SK-N-SH treated with all-trans-retinoic acid at 6 μM for 48 hours (cell line): ENCODE data around the gene WBP1L.

Experiments
- ATAC-seq: fragments of 200-7000 bp; cut with Tn5 transposase; 3 replicates; pipeline ENCODE4 v1.9.1; 2020; ENCODE audit warnings: mild to moderate bottlenecking, moderate library complexity
- ARNTL ChIP-seq: fragments of 450-650 bp; formaldehyde crosslinking; IDR thresholded peaks from 2 replicates; pipeline ENCODE4 v1.5.0; 2020; ENCODE audit warnings: low read depth, mild to moderate bottlenecking, moderate library complexity, borderline replicate concordance
- BACH2 ChIP-seq: fragments of 250-450 bp; sonication (Bioruptor Pico); IDR thresholded peaks from 2 replicates; pipeline ENCODE4 v1.9.0; 2021; ENCODE audit warnings: mild to moderate bottlenecking, borderline replicate concordance
- CREB5 ChIP-seq: fragments of 250-450 bp; sonication (Bioruptor Pico); IDR thresholded peaks from 2 replicates; pipeline ENCODE4 v1.5.1; 2020; ENCODE audit warnings: low read depth, mild to moderate bottlenecking, moderate library complexity
- CSDC2 ChIP-seq: fragments of 250-450 bp; sonication (Bioruptor Pico); IDR thresholded peaks from 2 replicates; pipeline ENCODE4 v1.5.0; 2020; ENCODE audit warnings: mild to moderate bottlenecking, moderate library complexity
- GLIS3 ChIP-seq: fragments of 250-450 bp; sonication (Bioruptor Pico); IDR thresholded peaks from 2 replicates; pipeline ENCODE4 v1.5.0; 2020; ENCODE audit warnings: mild to moderate bottlenecking, moderate library complexity
- OSR1 ChIP-seq: fragments of 250-450 bp; sonication (Bioruptor Pico); IDR thresholded peaks from 2 replicates; pipeline ENCODE4 v1.8.0; 2022; ENCODE audit warnings: moderate library complexity, mild to moderate bottlenecking, inconsistent platforms
- POU6F1 ChIP-seq: fragments of 250-450 bp; sonication (Bioruptor Pico); IDR thresholded peaks from 2 replicates; pipeline ENCODE4 v1.8.0; 2021; ENCODE audit warnings: low read depth, mild to moderate bottlenecking, moderate library complexity, borderline replicate concordance
- RARB ChIP-seq: fragments of 250-450 bp; sonication (Bioruptor Pico); IDR thresholded peaks from 2 replicates; pipeline ENCODE4 v1.8.0; 2021; ENCODE audit warnings: mild to moderate bottlenecking, moderate library complexity
- TCF4 ChIP-seq: fragments of 250-450 bp; sonication (Bioruptor Pico); IDR thresholded peaks from 2 replicates; pipeline ENCODE4 v1.8.0; 2021; ENCODE audit warnings: mild to moderate bottlenecking, moderate library complexity, borderline replicate concordance
- TOX ChIP-seq: fragments of 250-450 bp; sonication (Bioruptor Pico); IDR thresholded peaks from 2 replicates; pipeline ENCODE4 v1.8.0; 2021; ENCODE audit warnings: mild to moderate bottlenecking, moderate library complexity, borderline replicate concordance
- TSHZ2 ChIP-seq: fragments of 250-450 bp; sonication (Bioruptor Pico); IDR thresholded peaks from 2 replicates; pipeline ENCODE4 v1.5.0; 2020; ENCODE audit warnings: mild to moderate bottlenecking, moderate library complexity
- ZC3H10 ChIP-seq: fragments of 250-450 bp; sonication (Bioruptor Pico); IDR thresholded peaks from 2 replicates; pipeline ENCODE4 v1.5.1; 2021; ENCODE audit warnings: mild to moderate bottlenecking, moderate library complexity
- ZFP30 ChIP-seq: fragments of 450-650 bp; formaldehyde crosslinking; IDR thresholded peaks from 2 replicates; pipeline ENCODE4 v1.5.0; 2022; ENCODE audit warnings: mild to moderate bottlenecking, moderate library complexity
- ZNF565 ChIP-seq: fragments of 450-650 bp; formaldehyde crosslinking; conservative IDR thresholded peaks from 2 replicates; pipeline ENCODE4 v1.5.0; 2020; ENCODE audit warnings: low read depth, mild to moderate bottlenecking, moderate library complexity
- ZNF70 ChIP-seq: fragments of 450-650 bp; formaldehyde crosslinking; IDR thresholded peaks from 2 replicates; pipeline ENCODE4 v1.5.0; 2020; ENCODE audit warnings: mild to moderate bottlenecking, moderate library complexity
- ZNF8 ChIP-seq: fragments of 450-650 bp; formaldehyde crosslinking; IDR thresholded peaks from 2 replicates; pipeline ENCODE4 v1.5.0; 2020; ENCODE audit warnings: mild to moderate bottlenecking, moderate library complexity
- TF ChIP-seq, protein P1 (sequence below): fragments of 250-450 bp; sonication (Bioruptor Pico); IDR thresholded peaks from 2 replicates; pipeline ENCODE4 v1.5.1; 2021; ENCODE audit warnings: mild to moderate bottlenecking, moderate library complexity

Gene WBP1L

GRCh38 chr10:102795453-102796406 is 52.0 kb downstream of the WBP1L start:
- TF ChIP-seq ZC3H10 (CRISPR knock-in tag) (no peak), TCF4 (no peak), ARNTL (CRISPR knock-in tag) (no peak), POU6F1 (CRISPR knock-in tag) (no peak), ZNF8 (CRISPR knock-in tag) (no peak)
- TF ChIP-seq, protein P1, sequence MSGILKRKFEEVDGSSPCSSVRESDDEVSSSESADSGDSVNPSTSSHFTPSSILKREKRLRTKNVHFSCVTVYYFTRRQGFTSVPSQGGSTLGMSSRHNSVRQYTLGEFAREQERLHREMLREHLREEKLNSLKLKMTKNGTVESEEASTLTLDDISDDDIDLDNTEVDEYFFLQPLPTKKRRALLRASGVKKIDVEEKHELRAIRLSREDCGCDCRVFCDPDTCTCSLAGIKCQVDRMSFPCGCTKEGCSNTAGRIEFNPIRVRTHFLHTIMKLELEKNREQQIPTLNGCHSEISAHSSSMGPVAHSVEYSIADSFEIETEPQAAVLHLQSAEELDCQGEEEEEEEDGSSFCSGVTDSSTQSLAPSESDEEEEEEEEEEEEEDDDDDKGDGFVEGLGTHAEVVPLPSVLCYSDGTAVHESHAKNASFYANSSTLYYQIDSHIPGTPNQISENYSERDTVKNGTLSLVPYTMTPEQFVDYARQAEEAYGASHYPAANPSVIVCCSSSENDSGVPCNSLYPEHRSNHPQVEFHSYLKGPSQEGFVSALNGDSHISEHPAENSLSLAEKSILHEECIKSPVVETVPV, result no peak
- no peak for ATAC-seq

GRCh38 chr10:102796407-102797176 is 52.8 kb downstream of the WBP1L start:
- ATAC-seq, result no peak
- TF ChIP-seq ZNF70 (CRISPR knock-in tag), result no peak
- TF ChIP-seq CSDC2, result no peak
- no peak for TF ChIP-seq RARB (CRISPR knock-in tag)
- TF ChIP-seq ZNF565 (CRISPR knock-in tag), result no peak
- no peak for TF ChIP-seq POU6F1 (CRISPR knock-in tag)
- TF ChIP-seq OSR1 (CRISPR knock-in tag), result no peak
- TF ChIP-seq ZNF8 (CRISPR knock-in tag), result no peak
- TF ChIP-seq GLIS3 (CRISPR knock-in tag), result no peak
- TF ChIP-seq ARNTL (CRISPR knock-in tag), result no peak
- TF ChIP-seq CREB5 (CRISPR knock-in tag), result no peak
- no peak for TF ChIP-seq BACH2 (CRISPR knock-in tag)
- TF ChIP-seq, all 23 proteins: peak for 0

- no peak for ATAC-seq
- TF ChIP-seq ZNF70 (CRISPR knock-in tag) (no peak), OSR1 (CRISPR knock-in tag) (no peak), ARNTL (CRISPR knock-in tag) (no peak), CREB5 (CRISPR knock-in tag) (no peak), GLIS3 (CRISPR knock-in tag) (no peak), ZNF8 (CRISPR knock-in tag) (no peak), ZC3H10 (CRISPR knock-in tag) (no peak), TSHZ2 (CRISPR knock-in tag) (no peak), ZNF565 (CRISPR knock-in tag) (no peak), TOX (CRISPR knock-in tag) (no peak), ZFP30 (CRISPR knock-in tag) (no peak)
- TF ChIP-seq, all 23 proteins: peak for 0
These were observed 56.1 kb downstream of the WBP1L start for GRCh38 chr10:102799691-102800471.
